HEK293T (cell line): Measurements from ENCODE around the gene NIM1K.

Experiments used
- ARNT ChIP-seq: fragments of 450-650 bp; IDR thresholded peaks from 2 replicates; pipeline ENCODE4 v1.6.1; 2017; ENCODE audit warnings: mild to moderate bottlenecking
- BHLHE40 ChIP-seq: fragments of 450-650 bp; IDR thresholded peaks from 2 replicates; pipeline ENCODE4 v1.6.1; 2016; ENCODE audit warnings: mild to moderate bottlenecking, moderate library complexity, borderline replicate concordance
- FOXA1 ChIP-seq: fragments of 450-650 bp; IDR thresholded peaks from 2 replicates; pipeline ENCODE4 v1.6.1; 2016; ENCODE audit warnings: mild to moderate bottlenecking
- FOXM1 ChIP-seq: fragments of 450-650 bp; IDR thresholded peaks from 2 replicates; pipeline ENCODE4 v1.6.1; 2017; ENCODE audit warnings: mild to moderate bottlenecking, borderline replicate concordance
- HDGF ChIP-seq: fragments of 450-650 bp; IDR thresholded peaks from 2 replicates; pipeline ENCODE4 v1.6.1; 2017; ENCODE audit warnings: antibody characterized with exemption, borderline replicate concordance
- L3MBTL2 ChIP-seq: fragments of 450-650 bp; conservative IDR thresholded peaks from 2 replicates; pipeline ENCODE4 v1.6.1; 2016; ENCODE audit warnings: mild to moderate bottlenecking
- LEF1 ChIP-seq: fragments of 450-650 bp; IDR thresholded peaks from 2 replicates; pipeline ENCODE4 v1.6.1; 2017; ENCODE audit warnings: mild to moderate bottlenecking, borderline replicate concordance
- NFRKB ChIP-seq: fragments of 450-650 bp; IDR thresholded peaks from 2 replicates; pipeline ENCODE4 v1.6.1; 2016; ENCODE audit warnings: mild to moderate bottlenecking, moderate library complexity
- PKNOX1 ChIP-seq: fragments of 450-650 bp; IDR thresholded peaks from 2 replicates; pipeline ENCODE4 v1.6.1; 2016
- SP1 ChIP-seq: fragments of 450-650 bp; IDR thresholded peaks from 2 replicates; pipeline ENCODE4 v1.6.1; 2017
- SUZ12 ChIP-seq: fragments of 450-650 bp; IDR thresholded peaks from 2 replicates; pipeline ENCODE4 v1.6.1; 2016; ENCODE audit warnings: mild to moderate bottlenecking
- TARDBP ChIP-seq: fragments of 450-650 bp; IDR thresholded peaks from 2 replicates; pipeline ENCODE4 v1.6.1; 2016
- ZNF384 ChIP-seq: fragments of 450-650 bp; IDR thresholded peaks from 2 replicates; pipeline ENCODE4 v1.6.1; 2016

GRCh38 chr5:43270645-43271044 is 78.6 kb downstream of the NIM1K start:
- TF ChIP-seq HDGF (no peak), SUZ12 (no peak), SP1 (no peak), FOXM1 (no peak), PKNOX1 (no peak), LEF1 (no peak), FOXA1 (no peak), L3MBTL2 (no peak), ARNT (no peak), ZNF384 (no peak), TARDBP (no peak), BHLHE40 (no peak), NFRKB (no peak)
